Putamen (tissue), 1 donor: ENCODE results near the gene NCDN.

ENCODE experiments used
- DNase-seq: peaks from one replicate; pipeline ENCODE4 v3.0.0-alpha.2; 2016; ENCODE audit warnings: low spot score

NCDN gene

GRCh38 chr1:35592991-35593769, 35.6 kb downstream of the NCDN start:
- DNase-seq, result no peak

- no peak for DNase-seq
Observed at GRCh38 chr1:35594005-35594760, 36.6 kb downstream of the NCDN start.

GRCh38 chr1:35595684-35596083, 38.1 kb downstream of the NCDN start:
- DNase-seq, result no peak

- DNase-seq, result no peak
Observed at GRCh38 chr1:35597870-35598269, 40.3 kb downstream of the NCDN start.

- no peak for DNase-seq
Observed at GRCh38 chr1:35598895-35599294, 41.3 kb downstream of the NCDN start.

- DNase-seq, result no peak
Observed at GRCh38 chr1:35599411-35599810, 41.8 kb downstream of the NCDN start.

- DNase-seq, result no peak
Observed at GRCh38 chr1:35600593-35600992, 43.0 kb downstream of the NCDN start.

- DNase-seq, result peak; percentile 46
Observed at GRCh38 chr1:35603468-35603867, 45.9 kb downstream of the NCDN start.

- DNase-seq, result no peak
Observed at GRCh38 chr1:35603941-35604340, 46.3 kb downstream of the NCDN start.

- no peak for DNase-seq
Observed at GRCh38 chr1:35605071-35605866, 47.7 kb downstream of the NCDN start.

GRCh38 chr1:35605867-35606182, 48.2 kb downstream of the NCDN start:
- DNase-seq, result no peak

- no peak for DNase-seq
Observed at GRCh38 chr1:35611655-35612054, 54.1 kb downstream of the NCDN start.

- DNase-seq, result no peak
Observed at GRCh38 chr1:35615440-35615839, 57.8 kb downstream of the NCDN start.
